Esophagus (tissue), 2 donors: Measurements from ENCODE around the gene PCBD1. TPM values are rescaled to one million over a fixed set of nuclear protein-coding genes. Genes with fewer than 3 reads are reported as not detected.
"Not testable (repeated sequence)": the region's sequence is repeated elsewhere in the genome, so short reads cannot be mapped to it uniquely, and the experiment has no call there.

Experiments used
- H3K27ac ChIP-seq, 2 donors: one replicate each; pipeline ENCODE4 v1.5.1; 2013; ENCODE audit warnings: low read depth in 2 of 2, mild to moderate bottlenecking in 2 of 2, inconsistent platforms in 1 of 2, low read length in 1 of 2, moderate library complexity in 1 of 2
- H3K27me3 ChIP-seq, 2 donors: one replicate each; pipeline ENCODE4 v1.6.1; 2013; ENCODE audit warnings: low read length in 2 of 2, control low read depth in 1 of 2, mild to moderate bottlenecking in 1 of 2; ENCODE audit not compliant: insufficient read depth in 2 of 2, control insufficient read depth in 1 of 2
- H3K36me3 ChIP-seq, 2 donors: one replicate each; pipeline ENCODE4 v1.6.1; 2013; ENCODE audit warnings: low read length in 1 of 2; ENCODE audit not compliant: control insufficient read depth in 2 of 2, insufficient read depth in 2 of 2
- H3K4me1 ChIP-seq, 2 donors: one replicate each; pipeline ENCODE4 v1.6.1; 2013; ENCODE audit warnings: low read length in 1 of 2; ENCODE audit not compliant: control insufficient read depth in 2 of 2, insufficient read depth in 2 of 2
- H3K4me3 ChIP-seq, 2 donors: one replicate each; pipeline ENCODE4 v1.5.1; 2013; ENCODE audit warnings: low read length in 2 of 2, mild to moderate bottlenecking in 2 of 2, low read depth in 1 of 2, moderate library complexity in 1 of 2
- H3K9me3 ChIP-seq, 2 donors: one replicate each; pipeline ENCODE4 v1.6.1; 2013; ENCODE audit warnings: mild to moderate bottlenecking in 2 of 2, low read depth in 1 of 2, low read length in 1 of 2, moderate library complexity in 1 of 2; ENCODE audit not compliant: control insufficient read depth in 2 of 2, insufficient read depth in 1 of 2
- WGBS, 2 donors: extraction: QIAGEN DNeasy Blood & Tissue Kit; methylation state at CpG; one replicate each; pipeline ENCODE4 v1.1.7; 2013; 5-methylcytosine and 5-hydroxymethylcytosine counted together
- polyA plus RNA-seq, 2 donors: library from polyadenylated mRNA; stranded (reverse); fragments of 200-250 nt; gene quantifications; one replicate each; pipeline ENCODE4 v1.2.3, GENCODE V29; 2013
- donor health status: healthy with polysubstance abuse.
- donor health status: Bipolar disorder and iron deficiency.

Gene PCBD1
- polyA plus RNA-seq, 2 donors: 42.5 to 60.4 TPM

GRCh38 chr10:70930263-70931000, 42.1 kb upstream of the PCBD1 start:
- 66 to 67% methylated on average over 17 of the region's 17 CpGs for WGBS, 2 donors
- H3K4me3 ChIP-seq: no peak overlapping the region
- H3K27me3 ChIP-seq: no peaks in the 10 kb centered on the region
- no peaks in the 10 kb centered on the region for H3K9me3 ChIP-seq
- no peaks in the 10 kb centered on the region for H3K36me3 ChIP-seq
- H3K27ac ChIP-seq: no peak overlapping the region
- peaks cover 0 to 3% of the 10 kb centered on the region in 2 donors for H3K4me1 ChIP-seq

GRCh38 chr10:70928140-70928539, 39.8 kb upstream of the PCBD1 start:
- Histone ChIP-seq H3K36me3 (no peaks in the 10 kb centered on the region), H3K27me3 (no peaks in the 10 kb centered on the region), H3K4me3 (no peak overlapping the region), H3K4me1 (peaks cover 0 to 3% of the 10 kb centered on the region in 2 donors), H3K27ac (no peak overlapping the region), H3K9me3 (no peaks in the 10 kb centered on the region)
- 70 to 75% methylated on average over 8 of the region's 8 CpGs for WGBS, 2 donors

- Histone ChIP-seq H3K9me3 (no peaks in the 10 kb centered on the region), H3K27ac (no peak overlapping the region), H3K4me1 (peaks cover 0 to 3% of the 10 kb centered on the region in 2 donors), H3K27me3 (no peaks in the 10 kb centered on the region), H3K36me3 (no peaks in the 10 kb centered on the region), H3K4me3 (no peak overlapping the region)
- WGBS, 2 donors: 57 to 58% methylated on average over 13 of the region's 13 CpGs
Measured at GRCh38 chr10:70927189-70927943, 39.0 kb upstream of the PCBD1 start.

GRCh38 chr10:70926226-70927000, 38.0 kb upstream of the PCBD1 start:
- Histone ChIP-seq H3K4me3 (no peak overlapping the region), H3K36me3 (no peaks in the 10 kb centered on the region), H3K9me3 (no peaks in the 10 kb centered on the region), H3K27ac (no peak overlapping the region), H3K27me3 (no peaks in the 10 kb centered on the region), H3K4me1 (peaks cover 0 to 2% of the 10 kb centered on the region in 2 donors)
- 66 to 70% methylated on average over 18 of the region's 18 CpGs for WGBS, 2 donors

- Histone ChIP-seq H3K4me3 (no peak overlapping the region), H3K27me3 (no peaks in the 10 kb centered on the region), H3K27ac (no peak overlapping the region), H3K9me3 (no peaks in the 10 kb centered on the region), H3K4me1 (no peaks in the 10 kb centered on the region), H3K36me3 (no peaks in the 10 kb centered on the region)
- 24 to 27% methylated on average over 22 of the region's 22 CpGs for WGBS, 2 donors
Measured at GRCh38 chr10:70925377-70926225, 37.2 kb upstream of the PCBD1 start.

- no peaks in the 10 kb centered on the region for H3K36me3 ChIP-seq
- peaks cover 2 to 3% of the 10 kb centered on the region in 2 donors for H3K4me1 ChIP-seq
- no peak overlapping the region for H3K4me3 ChIP-seq
- H3K27me3 ChIP-seq: no peaks in the 10 kb centered on the region
- H3K9me3 ChIP-seq: peaks cover 0 to 2% of the 10 kb centered on the region in 2 donors
- H3K27ac ChIP-seq: no peak overlapping the region
- WGBS, 2 donors: 67% methylated on average over 8 of the region's 8 CpGs
Measured at GRCh38 chr10:70923696-70924095, 35.3 kb upstream of the PCBD1 start.

- Histone ChIP-seq H3K4me3 (no peak overlapping the region), H3K27ac (no peak overlapping the region), H3K4me1 (peaks cover 2 to 3% of the 10 kb centered on the region in 2 donors), H3K36me3 (no peaks in the 10 kb centered on the region), H3K27me3 (no peaks in the 10 kb centered on the region), H3K9me3 (peaks cover 0 to 2% of the 10 kb centered on the region in 2 donors)
- WGBS, 2 donors: 44 to 59% methylated on average over 1 of the region's 1 CpG
Measured at GRCh38 chr10:70921285-70921684, 32.9 kb upstream of the PCBD1 start.

GRCh38 chr10:70920519-70920918, 32.2 kb upstream of the PCBD1 start:
- Histone ChIP-seq H3K27ac (no peak overlapping the region), H3K4me3 (no peak overlapping the region), H3K36me3 (no peaks in the 10 kb centered on the region), H3K27me3 (no peaks in the 10 kb centered on the region), H3K4me1 (peaks cover 2 to 3% of the 10 kb centered on the region in 2 donors), H3K9me3 (peaks cover 0 to 2% of the 10 kb centered on the region in 2 donors)
- WGBS, 2 donors: 41% methylated on average over 4 of the region's 4 CpGs

DNA sequence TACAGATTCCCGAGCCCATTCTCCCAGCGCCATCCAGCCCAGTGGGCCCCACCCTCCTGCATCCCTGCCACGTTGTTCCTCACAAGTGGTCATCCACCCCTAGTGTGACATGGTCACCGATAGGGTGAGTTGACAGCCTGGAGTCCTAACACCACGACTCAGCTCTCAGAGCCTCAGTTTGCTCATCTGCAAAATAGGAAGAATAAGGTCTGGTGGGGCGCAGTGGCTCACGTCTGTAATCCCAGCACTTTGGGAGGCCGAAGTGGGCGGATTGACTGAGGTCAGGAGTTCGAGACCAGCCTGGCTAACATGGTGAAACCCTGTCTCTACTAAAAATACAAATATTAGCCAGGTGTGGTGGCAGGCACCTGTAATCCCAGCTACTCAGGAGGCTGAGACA, 31.5 kb upstream of the PCBD1 start:
- H3K4me3 ChIP-seq, H3K27ac ChIP-seq, H3K27me3 ChIP-seq, H3K9me3 ChIP-seq, H3K4me1 ChIP-seq, H3K36me3 ChIP-seq: not testable (repeated sequence)
- 81 to 84% methylated on average over 10 of the region's 10 CpGs for WGBS, 2 donors
